ENCODE results near the gene LRRC75A. TPM values are rescaled to one million over a fixed set of nuclear protein-coding genes. Genes with fewer than 3 reads are reported as not detected.

The LRRC75A gene
- total and polyA plus RNA-seq, 2 of the 13 experiments (the other 11 are each of a cell fraction or from before 2014, with no cell fraction given), result 0.03 TPM; not detected in 1

GRCh38 chr17:16442141-16442540, 49.9 kb downstream of the LRRC75A start:
- intact Hi-C loops (cut with micrococcal nuclease; ENCODE audit: unreplicated experiment) (no loop called here), in situ Hi-C loops (cut with HindIII; ENCODE audit: extremely low pct_ligation_motif_present, low pct_unique_long_range_greater_than_20kb) (no loop called here)
- Histone ChIP-seq H3K79me2 (ENCODE audit: insufficient read depth, low read length) (peaks cover 39% of the 10 kb centered on the region), H2AFZ (ENCODE audit: low read length) (no peak overlapping the region), H3K36me3 (replicated peaks in 1 of 2; ENCODE audit: control insufficient read depth in 1 of 2, insufficient read depth in 2 of 2, low read length in 2 of 2) (peaks cover 21 to 50% of the 10 kb centered on the region in 2 experiments), H3K27ac (ENCODE audit: extremely low read length, insufficient read depth, low read length) (peak overlapping the region; percentile 89), H3K4me3 (replicated peaks in 1 of 3; ENCODE audit: insufficient read depth in 1 of 3, low read depth in 2 of 3, low read length in 3 of 3) (peak overlapping the region; percentile 42 to 94 (median 91); a peak in 5 of 6 replicates), H3K27me3 (ENCODE audit: control insufficient read depth in 1 of 2, insufficient read depth in 2 of 2, low read length in 2 of 2) (no peaks in the 10 kb centered on the region; a peak in 1 of 5 replicates), H3K9me3 (ENCODE audit: low read length) (no peaks in the 10 kb centered on the region), H4K20me1 (ENCODE audit: insufficient read depth, low read length) (peaks cover 47% of the 10 kb centered on the region), H3K9ac (ENCODE audit: insufficient read depth, low read depth, low read length) (peak overlapping the region; percentile 98), H3K4me2 (ENCODE audit: low read depth, low read length) (peak overlapping the region; percentile 96), H3K4me1 (ENCODE audit: insufficient read depth, low read length) (peaks cover 84% of the 10 kb centered on the region)
- FAIRE-seq (no peak), DNase-seq (ENCODE audit: low spot score) (no peak), ATAC-seq (no peak)
- ChIA-PET POLR2A (interaction anchor here (0.7 to 10.1 kb wide), 12 partner anchors 9 to 239 kb away, joined by 3 to 159 read pairs (median 6); partner anchors contain the start of genes TRPV2 and UBB), CTCF (ENCODE audit: low intra/inter-chr PET ratio, low total read pairs) (no interaction called here)
- whole genome bisulfite sequencing (ENCODE audit: low lambda C conversion rate), result 71% methylated on average over 1 of the region's 1 CpG
- TF ChIP-seq SMC3 (IDR thresholded peaks at IDR 0.05; ENCODE audit: low read length) (no peak), ZNF496 (CRISPR knock-in tag; IDR thresholded peaks at IDR 0.05; ENCODE audit: insufficient replicate concordance) (no peak), POLR2AphosphoS5 (IDR thresholded peaks at IDR 0.05; ENCODE audit: low read depth, low read length) (peak; percentile 75), RBM22 (optimal IDR thresholded peaks at IDR 0.05; ENCODE audit: low read length) (peak; percentile 81), ZNF564 (CRISPR knock-in tag; IDR thresholded peaks at IDR 0.05) (0 out of 2 replicates have a peak, but pooled peaks have one; percentile 35), ZC3H4 (CRISPR knock-in tag; IDR thresholded peaks at IDR 0.05; ENCODE audit: borderline replicate concordance) (peak; percentile 92; the same call in 1 of the 2 replicates), PAF1 (CRISPR knock-in tag; IDR thresholded peaks at IDR 0.05) (0 out of 2 replicates have a peak, but pooled peaks have one; percentile 68), ZFYVE20 (CRISPR knock-in tag; IDR thresholded peaks at IDR 0.05; ENCODE audit: borderline replicate concordance, low read depth) (no peak), POGK (CRISPR knock-in tag; conservative IDR thresholded peaks at IDR 0.05) (0 out of 2 replicates have a peak, but pooled peaks have one; percentile 16), ZNF672 (CRISPR knock-in tag; IDR thresholded peaks at IDR 0.05) (no peak), POLR2A (IDR thresholded peaks at IDR 0.05; ENCODE audit: insufficient read depth in 1 of 2, low read depth in 2 of 2, low read length in 2 of 2) (0 out of 4 replicates have a peak, but pooled peaks of 1 of the 2 experiments have one; percentile 54)
- TF ChIP-seq, protein P1, sequence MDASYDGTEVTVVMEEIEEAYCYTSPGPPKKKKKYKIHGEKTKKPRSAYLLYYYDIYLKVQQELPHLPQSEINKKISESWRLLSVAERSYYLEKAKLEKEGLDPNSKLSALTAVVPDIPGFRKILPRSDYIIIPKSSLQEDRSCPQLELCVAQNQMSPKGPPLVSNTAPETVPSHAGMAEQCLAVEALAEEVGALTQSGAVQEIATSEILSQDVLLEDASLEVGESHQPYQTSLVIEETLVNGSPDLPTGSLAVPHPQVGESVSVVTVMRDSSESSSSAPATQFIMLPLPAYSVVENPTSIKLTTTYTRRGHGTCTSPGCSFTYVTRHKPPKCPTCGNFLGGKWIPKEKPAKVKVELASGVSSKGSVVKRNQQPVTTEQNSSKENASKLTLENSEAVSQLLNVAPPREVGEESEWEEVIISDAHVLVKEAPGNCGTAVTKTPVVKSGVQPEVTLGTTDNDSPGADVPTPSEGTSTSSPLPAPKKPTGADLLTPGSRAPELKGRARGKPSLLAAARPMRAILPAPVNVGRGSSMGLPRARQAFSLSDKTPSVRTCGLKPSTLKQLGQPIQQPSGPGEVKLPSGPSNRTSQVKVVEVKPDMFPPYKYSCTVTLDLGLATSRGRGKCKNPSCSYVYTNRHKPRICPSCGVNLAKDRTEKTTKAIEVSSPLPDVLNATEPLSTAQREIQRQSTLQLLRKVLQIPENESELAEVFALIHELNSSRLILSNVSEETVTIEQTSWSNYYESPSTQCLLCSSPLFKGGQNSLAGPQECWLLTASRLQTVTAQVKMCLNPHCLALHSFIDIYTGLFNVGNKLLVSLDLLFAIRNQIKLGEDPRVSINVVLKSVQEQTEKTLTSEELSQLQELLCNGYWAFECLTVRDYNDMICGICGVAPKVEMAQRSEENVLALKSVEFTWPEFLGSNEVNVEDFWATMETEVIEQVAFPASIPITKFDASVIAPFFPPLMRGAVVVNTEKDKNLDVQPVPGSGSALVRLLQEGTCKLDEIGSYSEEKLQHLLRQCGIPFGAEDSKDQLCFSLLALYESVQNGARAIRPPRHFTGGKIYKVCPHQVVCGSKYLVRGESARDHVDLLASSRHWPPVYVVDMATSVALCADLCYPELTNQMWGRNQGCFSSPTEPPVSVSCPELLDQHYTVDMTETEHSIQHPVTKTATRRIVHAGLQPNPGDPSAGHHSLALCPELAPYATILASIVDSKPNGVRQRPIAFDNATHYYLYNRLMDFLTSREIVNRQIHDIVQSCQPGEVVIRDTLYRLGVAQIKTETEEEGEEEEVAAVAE (CRISPR knock-in tag; IDR thresholded peaks at IDR 0.05; ENCODE audit: borderline replicate concordance), result 0 out of 2 replicates have a peak, but pooled peaks have one; percentile 3
- TF ChIP-seq, protein P2, sequence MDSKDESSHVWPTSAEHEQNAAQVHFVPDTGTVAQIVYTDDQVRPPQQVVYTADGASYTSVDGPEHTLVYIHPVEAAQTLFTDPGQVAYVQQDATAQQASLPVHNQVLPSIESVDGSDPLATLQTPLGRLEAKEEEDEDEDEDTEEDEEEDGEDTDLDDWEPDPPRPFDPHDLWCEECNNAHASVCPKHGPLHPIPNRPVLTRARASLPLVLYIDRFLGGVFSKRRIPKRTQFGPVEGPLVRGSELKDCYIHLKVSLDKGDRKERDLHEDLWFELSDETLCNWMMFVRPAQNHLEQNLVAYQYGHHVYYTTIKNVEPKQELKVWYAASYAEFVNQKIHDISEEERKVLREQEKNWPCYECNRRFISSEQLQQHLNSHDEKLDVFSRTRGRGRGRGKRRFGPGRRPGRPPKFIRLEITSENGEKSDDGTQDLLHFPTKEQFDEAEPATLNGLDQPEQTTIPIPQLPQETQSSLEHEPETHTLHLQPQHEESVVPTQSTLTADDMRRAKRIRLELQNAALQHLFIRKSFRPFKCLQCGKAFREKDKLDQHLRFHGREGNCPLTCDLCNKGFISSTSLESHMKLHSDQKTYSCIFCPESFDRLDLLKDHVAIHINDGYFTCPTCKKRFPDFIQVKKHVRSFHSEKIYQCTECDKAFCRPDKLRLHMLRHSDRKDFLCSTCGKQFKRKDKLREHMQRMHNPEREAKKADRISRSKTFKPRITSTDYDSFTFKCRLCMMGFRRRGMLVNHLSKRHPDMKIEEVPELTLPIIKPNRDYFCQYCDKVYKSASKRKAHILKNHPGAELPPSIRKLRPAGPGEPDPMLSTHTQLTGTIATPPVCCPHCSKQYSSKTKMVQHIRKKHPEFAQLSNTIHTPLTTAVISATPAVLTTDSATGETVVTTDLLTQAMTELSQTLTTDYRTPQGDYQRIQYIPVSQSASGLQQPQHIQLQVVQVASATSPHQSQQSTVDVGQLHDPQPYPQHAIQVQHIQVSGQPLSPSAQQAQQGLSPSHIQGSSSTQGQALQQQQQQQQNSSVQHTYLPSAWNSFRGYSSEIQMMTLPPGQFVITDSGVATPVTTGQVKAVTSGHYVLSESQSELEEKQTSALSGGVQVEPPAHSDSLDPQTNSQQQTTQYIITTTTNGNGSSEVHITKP (CRISPR knock-in tag; IDR thresholded peaks at IDR 0.05; ENCODE audit: low read depth), result peak; percentile 86; the same call in 1 of the 2 replicates
- BruUV-seq (replicated peaks), result no TSS peak
